Right renal pelvis (tissue), 4 donors: ENCODE measurements around the gene GP9. TPM values are rescaled to one million over a fixed set of nuclear protein-coding genes. Genes with fewer than 3 reads are reported as not detected.

Experiments
- DNase-seq, 4 donors: peaks; one replicate each; pipeline ENCODE4 v3.0.0-alpha.2; 2013; ENCODE audit warnings: low read depth in 4 of 4, low spot score in 3 of 4, missing footprints in 1 of 4
- polyA plus RNA-seq, 4 donors: library from polyadenylated mRNA; unstranded; fragments of 120-200 nt; gene quantifications; one replicate each; pipeline ENCODE4 v1.2.1, GENCODE V29; 2013; ENCODE audit not compliant: insufficient read length in 4 of 4

GP9 gene
- polyA plus RNA-seq, 4 donors: 0.97 to 2.4 (median 1.1) TPM

DNA sequence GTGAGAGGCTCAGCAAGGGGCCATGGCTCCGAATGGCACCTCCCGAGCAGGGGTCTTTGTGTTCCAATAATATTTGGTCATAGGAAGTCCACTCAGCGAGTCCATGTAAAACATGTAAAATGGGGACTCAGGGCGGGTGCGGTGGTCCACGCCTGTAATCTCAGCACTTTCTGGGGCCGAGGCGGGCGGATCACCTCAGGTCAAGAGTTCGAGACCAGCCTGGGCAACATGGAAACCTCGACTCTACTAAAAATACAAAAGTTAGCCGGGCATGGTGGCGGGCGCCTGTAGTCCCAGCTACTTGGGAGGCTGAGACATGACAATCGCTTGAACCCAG, 33.1 kb upstream of the GP9 start:
- no peak for DNase-seq

DNA sequence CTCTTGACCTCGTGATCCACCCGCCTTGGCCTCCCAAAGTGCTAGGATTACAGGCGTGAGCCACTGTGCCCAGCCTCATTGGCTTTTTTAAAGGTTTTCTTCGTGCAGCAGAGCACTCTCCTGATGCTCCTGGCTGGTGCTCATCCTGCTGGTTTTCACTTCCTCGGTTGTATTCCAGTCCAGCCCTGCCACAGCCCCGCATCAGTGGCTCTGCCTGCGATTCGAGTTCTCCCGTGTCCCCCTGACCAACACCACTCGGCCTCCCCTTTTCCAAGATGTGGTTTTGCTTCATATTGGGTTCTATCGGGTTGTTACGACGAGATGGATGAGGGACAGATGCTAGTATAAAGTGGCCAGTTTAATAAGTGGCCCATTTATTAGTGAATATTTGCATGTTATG, 31.7 kb upstream of the GP9 start:
- DNase-seq: no peak

DNA sequence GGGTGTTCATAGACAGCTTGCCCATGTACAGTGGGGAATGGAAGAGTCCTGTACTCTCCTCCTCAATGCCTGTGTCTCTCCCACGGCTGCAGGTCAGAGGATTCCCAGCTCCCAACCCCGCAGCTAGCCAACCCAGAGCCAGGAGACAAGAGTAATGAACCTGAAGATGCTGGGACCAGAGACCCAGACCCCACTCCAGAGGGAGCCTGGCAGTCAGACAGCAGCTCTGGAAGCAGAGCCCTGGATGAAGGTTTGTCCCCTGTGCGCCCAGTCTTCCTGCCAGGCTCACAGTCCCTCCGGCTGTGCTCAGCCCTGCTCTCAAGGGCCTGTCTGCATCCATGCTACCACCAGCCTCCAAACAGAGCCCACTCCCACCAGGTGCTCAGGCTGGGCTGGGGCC, 30.0 kb upstream of the GP9 start:
- no peak for DNase-seq

DNA sequence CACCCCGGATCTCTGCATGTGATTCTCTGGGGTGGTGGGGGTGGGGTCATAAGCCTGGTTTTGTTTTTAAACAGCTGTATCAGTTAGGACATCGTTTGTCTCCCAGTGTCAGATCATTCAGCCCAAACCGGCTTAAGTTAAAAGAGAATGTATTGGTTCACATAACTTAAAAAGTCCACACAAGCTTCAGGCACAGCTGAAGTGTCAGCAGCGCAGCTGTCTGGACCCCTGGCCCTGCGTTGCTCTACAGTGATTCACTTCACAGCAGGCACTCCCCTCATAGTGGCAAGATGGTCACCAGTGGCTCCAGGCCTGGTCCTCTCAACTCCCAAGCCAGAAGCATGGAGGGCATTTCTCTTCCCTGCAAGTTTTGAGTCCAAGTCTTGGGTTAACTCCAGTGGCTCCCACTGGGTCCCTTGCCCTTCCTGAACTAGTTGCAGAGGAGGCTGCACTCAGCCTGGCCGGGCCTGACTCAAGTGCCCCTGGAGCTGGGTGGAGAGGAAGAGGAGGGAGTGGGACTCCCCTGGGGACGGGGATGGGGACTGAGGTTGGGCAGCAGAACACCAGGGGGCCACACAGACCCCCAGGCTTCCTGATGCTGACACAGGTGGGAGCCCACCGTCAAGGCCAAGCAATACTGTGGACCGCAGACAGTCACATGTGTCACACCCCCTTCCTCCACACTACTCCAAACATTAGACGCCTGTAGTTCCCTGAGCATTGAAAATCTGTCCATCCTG, 28.9 kb upstream of the GP9 start:
- DNase-seq: no peak

DNA sequence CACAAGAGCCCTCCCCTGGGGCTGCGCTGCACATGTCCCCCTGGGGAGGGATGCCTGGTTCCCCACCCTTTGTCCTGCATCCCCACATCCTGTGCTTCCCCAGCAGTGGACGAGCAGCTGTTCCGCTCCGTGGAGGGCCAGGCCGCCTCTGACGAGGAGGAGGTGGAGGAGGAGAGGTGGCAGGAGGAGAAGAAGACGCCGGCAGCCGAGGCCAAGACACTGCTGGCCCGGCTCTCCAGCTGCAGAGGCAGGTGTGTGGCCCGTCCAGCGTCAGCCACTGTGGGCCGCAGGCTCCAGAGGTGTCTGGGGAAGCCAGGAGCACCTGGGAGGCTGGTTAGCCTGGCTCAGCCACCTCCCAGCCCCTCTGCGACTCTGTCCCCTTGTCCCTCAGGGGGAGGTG, 27.9 kb upstream of the GP9 start:
- no peak for DNase-seq

DNA sequence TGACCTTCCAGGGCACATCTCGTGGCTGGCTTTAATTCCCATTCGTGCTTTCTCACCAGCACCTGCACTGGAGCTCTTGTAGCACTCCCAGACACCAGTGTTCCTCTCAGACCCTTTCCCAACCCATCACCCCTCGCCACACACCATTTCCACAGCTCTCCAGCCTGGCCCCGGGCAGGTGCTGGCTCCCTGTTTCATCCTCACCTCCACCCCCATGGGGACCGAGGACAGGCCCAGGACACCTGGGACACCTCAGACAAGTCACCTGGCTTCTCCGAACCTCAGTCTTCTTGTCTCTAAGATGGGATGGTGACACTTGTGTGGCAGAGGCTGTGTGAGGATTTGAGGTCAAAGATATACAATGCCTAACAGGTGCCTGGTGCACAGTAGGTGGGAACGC, 27.4 kb upstream of the GP9 start:
- no peak for DNase-seq

DNA sequence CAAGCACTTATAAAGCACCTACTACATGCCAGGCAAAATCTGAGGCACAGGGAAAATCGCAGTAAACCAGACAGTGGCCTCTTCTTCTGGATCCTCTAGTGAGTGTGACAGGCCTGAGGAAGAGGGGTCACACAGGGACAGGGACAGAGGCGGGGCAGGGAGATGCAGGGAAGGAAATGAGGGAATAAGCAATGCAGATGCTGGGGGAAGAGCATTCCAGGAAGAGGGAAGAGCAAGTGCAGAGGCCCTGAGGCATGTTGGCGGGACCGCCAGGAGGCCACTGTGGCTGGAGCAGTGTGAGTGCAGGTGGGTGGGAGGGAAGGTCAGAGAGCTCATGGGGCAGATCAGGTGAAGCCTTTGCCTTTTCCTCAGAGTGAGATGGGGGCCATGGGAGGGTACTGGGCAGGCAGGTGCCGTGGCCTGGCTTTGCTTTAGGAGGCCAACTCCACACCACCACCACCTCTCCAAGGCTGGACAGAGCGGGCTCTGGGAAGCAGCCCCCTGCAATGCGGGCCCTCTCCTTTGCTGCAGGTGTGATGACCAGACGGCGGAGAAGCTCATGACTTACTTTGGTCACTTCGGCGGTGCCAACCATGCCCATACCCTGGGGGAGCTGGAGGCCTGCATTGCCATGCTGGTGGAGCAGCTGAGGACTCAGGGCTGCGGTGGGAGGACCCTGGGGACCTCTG, 26.8 kb upstream of the GP9 start:
- no peak for DNase-seq

DNA sequence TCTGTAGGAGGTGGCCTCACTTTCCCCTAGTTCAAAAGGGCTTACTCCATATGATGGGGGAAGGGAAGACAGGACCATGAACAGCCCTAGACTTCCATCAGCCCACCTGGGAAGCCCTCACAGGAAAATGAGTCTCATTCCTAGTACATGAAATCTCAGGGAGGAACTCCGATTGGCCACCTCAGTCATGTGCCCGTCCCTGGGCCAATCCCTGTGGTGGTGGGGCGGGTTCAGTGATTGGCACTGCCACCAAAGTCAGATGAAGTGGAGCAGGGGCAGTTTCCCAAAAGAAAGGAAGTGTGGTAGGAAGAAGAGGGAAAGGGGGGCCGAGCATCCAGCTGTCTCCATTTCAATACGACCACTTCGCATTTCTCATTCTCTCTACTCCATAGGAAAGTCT, 25.9 kb upstream of the GP9 start:
- no peak for DNase-seq

DNA sequence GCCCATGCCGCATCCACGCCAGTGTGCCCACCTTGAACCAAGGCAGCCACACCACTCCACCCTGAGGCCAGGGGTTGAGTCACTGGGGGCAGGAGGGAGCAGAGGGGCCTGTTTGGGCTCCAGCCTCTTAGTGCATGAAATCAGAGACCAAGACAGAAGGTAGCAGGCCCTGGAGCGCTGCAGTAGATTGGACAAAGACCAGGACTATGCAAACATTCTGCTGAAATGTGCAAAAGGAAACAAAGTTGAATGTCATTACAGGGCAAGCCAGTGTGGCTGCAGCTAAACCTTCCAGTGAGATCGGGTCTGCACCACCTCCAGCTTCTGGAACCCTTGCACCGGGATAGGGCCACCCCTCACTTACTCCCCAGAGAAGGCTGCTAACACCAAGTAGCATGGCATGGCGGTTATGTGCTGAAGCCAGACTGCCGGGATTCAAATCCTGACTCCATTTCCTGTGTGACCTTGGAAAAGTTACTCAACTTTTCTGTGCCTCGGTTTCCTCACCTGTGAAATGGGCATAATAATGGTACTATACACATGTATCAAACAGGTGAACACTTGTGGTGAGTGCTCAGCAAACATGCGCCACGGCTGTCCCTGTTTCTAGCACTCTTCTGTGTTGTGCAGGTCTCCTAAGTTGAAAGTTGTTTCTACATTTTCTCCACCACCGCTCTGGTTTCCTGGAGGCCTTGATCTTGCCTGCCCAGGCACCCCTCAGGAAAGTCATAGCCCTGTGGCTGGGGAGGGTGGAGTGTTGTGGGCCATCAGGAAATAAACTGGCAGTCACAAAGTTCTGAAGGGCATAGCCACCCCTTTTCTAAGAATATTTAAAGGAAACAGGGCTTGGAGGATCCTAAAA, 25.0 kb upstream of the GP9 start:
- no peak for DNase-seq

DNA sequence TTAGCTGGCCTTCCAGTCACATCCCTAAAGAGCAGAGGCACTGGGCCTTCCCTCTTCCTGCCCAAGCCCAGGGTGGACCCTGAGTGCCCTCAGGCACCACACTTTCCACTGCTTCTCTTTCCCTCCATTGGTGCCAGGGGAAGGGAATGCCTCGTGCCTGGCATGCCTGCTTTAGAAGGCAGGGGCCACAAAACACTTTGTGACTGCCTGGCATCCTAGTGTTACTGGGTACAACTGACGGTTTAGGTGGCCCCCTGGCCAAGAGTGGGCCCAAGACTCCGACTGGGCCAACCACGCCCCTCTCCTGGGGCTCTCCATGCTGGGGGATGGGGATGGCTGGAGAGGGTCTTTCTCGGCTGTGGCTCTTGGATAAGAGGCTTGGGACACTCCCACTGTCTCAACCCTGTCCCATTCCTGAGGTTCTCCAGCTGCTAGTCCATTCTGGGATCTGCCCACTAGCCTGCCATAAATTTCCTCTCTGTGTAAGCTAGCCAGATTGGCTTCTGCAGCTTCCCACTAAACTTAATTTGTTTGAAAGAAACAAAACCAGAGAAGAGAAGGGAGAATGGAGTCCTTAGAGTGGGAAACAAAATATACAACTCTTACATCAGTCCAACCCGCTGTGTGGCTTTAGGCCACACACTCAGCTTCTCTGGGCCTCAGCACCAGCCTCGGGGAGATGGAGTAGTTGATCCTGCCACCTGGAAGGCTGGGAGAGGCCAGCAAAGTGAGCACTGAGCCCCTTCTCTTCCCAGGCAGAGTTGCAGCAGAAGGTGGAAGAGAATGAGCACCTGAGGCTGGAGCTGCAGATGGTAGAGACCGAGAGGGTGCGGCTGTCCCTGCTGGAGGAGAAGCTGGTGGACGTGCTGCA, 24.1 kb upstream of the GP9 start:
- no peak for DNase-seq

DNA sequence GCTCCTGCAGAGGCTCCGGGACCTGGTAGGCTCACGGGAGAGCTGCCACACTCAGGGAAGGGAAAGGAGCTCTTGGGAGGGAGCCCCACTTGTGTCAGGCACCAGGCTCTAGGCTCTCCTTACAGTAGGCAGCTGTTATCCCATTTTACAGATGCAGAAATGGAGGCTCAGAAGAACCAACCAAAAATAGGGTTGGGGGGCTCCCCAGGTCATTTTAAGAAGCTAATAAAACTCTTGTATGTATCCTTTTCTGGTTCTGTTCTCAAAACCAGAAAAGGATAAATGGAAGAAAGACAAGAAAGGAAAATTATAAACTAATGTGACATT, 23.5 kb upstream of the GP9 start:
- DNase-seq: no peak

DNA sequence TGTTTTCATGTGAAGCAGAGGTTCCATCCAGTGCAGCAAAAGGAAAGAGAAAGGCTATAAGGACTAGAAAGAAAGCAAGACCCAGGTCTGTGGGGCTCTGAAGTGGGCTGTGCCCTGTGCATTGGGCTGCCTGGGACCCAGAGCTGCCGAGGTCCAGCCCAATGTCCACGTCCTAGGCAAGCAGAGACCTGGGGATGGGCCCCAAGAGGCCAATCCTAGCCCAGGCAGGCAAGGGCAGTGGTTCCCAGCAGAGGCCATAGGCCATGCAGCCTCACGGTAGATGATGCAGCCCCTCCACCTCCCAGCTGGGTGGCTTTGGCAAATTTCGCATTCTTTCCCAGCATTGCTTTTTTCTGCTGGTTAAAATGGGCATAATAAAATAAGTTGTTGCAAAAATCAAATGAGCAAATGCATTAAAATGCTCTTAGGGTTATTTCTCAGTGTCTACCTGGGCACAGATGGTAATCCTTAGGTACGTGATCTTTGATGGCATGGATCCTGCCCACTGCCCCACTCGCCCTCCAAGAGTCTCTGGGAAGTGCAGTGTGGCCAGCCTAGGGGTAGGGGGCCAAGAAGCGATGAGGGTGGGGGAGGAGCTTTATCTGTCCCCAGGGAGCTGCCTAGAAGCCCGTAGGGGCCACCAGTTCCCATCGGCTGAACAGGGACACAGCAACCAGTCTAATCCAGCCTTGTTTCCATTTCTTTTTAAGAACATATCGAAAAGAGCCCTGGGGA, 22.3 kb upstream of the GP9 start:
- no peak for DNase-seq

DNA sequence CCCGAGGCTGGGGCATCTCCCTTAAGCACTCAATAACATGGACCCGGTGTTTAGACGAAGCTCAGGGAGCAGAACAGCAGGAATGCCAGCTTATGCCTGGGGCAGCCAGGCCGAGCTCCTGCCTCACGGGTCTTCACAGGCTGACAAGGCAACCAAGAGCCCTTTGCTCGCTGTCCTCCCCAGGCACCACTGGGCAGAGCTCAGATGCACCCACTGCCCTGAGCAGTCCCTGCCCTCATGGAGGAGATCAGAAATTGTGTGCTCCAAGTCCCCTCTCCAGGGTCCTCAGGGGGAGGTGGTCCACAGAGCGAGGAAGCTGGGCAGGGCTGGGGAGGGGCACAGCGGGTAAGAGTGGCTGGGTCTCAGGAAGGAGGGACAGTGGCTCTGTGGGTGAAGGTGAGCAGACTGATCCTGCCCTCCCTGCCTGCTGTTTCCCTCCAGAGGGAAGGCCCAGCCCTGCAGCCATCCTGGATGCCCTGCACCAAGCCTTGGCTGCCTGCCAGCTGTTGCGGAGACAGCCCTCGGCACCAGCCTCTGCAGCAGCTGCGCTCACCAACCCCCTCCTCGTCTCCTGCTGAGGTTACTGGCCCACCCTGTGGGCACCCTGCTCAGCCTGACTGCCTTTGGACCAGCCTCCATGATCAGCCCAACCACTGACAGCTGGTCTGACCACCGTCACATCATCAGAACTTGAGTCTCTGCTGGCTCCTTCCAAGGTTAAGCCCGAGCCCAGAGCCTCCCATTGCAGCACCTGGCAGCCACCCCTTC, 21.1 kb upstream of the GP9 start:
- no peak for DNase-seq

DNA sequence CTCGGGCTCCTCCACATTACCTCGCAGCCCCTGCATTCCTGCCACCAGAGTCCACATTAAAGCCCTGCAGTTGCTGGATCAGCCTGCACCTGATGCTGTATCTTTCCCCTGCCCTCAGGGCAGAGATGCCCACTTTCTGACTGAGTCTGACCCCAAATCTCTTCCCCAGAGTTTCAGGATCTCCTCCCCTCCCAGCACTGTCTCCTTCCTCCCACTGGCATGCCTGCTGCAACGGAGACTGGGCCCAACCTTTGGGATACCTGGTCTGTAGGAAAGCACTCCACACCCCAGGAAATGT, 20.6 kb upstream of the GP9 start:
- DNase-seq: no peak

DNA sequence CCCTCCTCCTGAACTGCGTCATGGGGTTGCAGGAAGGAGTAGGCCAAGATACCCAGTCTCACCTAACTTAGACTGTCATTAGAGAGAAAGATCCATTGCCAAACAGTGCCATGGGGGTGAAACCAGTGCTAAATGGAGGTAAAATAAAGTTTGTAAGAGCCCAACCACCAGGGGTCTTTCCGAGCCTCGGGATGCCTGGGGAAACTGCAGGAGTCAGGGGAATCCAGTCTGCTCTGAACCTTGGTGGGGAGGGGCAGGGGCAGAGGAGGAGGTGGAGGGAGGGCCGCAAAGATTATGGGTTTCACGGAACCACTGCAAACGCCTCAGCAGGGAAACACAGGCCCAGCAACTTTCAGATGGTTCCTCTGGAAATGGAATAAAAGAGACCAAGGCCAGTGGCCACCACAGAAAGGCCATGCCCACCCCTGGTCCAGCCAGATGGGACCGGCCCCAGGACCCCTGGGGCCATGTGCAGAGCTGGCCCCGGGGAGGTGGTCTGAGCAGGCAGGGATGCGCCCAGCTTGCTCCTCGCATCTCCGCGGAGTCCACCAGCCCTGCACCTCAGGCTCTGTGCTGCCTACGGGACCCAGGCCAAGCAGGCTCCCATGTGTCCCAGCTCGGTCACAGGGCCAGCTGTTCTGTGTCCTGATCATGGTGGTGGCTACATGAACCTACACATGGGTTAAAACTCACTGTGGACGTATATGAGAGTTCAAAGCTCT, 19.8 kb upstream of the GP9 start:
- no peak for DNase-seq

DNA sequence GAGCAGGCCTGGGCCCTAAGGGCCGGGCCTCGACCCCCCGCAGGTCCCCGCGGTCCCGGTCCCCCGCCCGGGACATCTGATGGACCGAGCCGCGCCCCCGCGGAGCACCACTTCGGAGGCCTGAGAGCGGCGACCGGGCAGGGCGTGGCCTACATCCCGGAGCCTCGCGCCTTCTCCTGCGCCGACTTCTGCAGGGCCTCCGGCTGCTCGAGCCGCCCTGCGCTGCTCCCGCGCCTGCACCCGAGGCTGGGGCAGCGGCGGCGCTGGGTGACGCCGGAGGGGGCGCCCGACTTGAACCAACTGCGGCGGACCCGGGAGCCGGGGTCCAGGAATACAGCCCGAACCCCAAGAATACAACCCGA, 14.9 kb upstream of the GP9 start:
- no peak for DNase-seq

DNA sequence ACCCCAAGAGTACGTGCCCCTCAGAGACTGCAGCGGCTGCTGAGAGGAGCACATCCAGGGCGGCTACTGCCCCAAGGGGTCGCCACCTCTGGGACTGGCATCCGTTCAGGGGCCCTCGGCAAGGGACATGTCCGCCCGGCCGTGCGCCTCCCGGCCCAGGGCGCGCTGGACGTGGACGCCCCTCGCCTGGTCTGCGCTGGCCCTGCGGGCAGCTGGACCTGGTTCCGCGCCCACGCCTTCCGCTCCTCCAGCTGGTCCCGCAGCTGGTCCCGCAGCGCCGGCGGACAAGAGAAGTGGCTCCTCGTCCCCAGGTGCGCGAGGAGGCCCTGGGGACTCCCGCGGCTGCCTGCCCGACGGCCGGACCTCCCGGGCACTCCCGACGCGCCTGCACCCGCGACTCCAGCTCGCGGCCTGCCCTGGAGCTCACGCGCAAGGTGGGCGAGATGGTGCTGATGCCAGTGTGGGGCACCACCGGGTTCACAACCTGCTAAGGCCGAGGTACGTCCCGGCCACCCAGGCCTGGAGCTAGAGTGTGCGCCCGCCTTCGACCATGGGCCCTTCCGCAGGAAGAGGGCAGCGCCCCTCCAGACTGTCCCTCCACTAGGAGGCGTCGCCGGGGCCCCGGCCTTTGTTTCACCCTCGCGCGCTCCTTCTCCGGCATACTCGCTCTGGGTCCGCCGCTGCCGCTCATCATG, 14.4 kb upstream of the GP9 start:
- no peak for DNase-seq

DNA sequence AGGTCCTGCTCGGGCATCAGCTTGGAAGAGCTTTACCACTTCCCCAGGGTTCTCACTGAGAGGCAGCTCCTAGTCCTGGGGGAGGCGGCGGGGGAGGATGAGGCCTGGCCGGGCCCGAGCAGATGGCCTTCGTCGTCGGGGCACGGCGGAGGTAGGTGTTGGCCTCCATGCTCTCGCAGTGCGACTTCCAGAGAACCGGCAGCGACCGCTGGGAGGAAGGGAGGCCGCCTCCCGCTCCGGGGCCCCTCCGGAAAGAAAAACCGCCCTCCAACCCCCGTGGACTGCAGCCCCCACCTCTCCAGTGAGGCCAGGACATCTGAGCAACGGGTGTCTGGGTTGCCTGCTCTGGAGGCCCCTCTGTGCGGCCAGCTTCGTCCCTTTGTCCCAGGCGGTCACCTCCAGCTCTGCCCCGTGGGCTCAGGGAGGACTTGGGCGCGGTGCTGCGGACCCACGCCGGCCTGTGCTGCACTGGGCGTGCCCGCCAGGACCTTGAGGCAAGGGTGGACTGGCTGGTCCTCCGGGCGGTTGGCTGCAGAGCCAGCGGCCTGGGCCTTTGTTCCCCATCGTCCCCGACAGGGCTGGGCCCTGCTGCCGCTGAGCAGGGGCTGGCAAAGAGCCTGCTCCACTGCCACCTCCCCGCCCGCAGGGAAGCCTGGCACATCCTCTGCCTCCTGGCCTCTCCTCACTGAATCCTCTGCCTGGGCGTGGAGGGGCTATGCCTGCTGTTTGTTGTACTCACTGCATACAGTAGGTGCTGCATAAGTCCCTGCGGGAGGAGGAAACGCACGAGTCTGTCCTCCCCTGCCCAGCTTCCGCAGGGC, 13.6 kb upstream of the GP9 start:
- DNase-seq: no peak
